Measurements from ENCODE around the gene EFNA5.

DNA sequence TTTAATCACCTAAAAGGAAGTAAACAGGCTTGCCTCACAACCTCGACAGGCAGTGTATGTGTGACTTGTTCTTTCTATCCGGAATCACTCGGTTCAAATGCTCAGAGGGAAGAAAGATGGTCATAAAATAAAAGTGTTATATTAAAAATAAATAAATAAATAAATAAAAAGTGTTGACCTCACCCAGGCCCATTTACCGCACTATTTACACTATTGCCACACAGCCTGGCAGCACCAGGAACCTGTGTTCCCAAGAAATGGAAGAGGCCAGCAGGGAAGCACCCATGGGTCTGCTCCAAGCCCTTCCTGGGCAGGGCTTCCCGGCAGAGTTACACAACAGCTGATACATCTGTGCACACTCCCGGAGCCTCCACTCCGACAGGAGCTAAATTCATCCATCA is 127.9 kb downstream of the EFNA5 start:
- no peak for TF ChIP-seq JUNB (IDR thresholded peaks at IDR 0.05; ENCODE audit: unreplicated experiment)
- no peak for TF ChIP-seq CTCF (conservative IDR thresholded peaks at IDR 0.05; ENCODE audit: low read depth in 2 of 2)
- TF ChIP-seq EZH2phosphoT487 (IDR thresholded peaks at IDR 0.05; ENCODE audit: unreplicated experiment) = no peak
- TF ChIP-seq CREB1 (CRISPR knock-in tag; IDR thresholded peaks at IDR 0.05; ENCODE audit: low read depth) = no peak
